GM15510 (cell line): ENCODE measurements around the gene STX3.

ENCODE experiments used
- POLR2A ChIP-seq: IDR thresholded peaks from 3 replicates; pipeline ENCODE4 v1.6.1; 2011; ENCODE audit warnings: borderline replicate concordance; ENCODE audit not compliant: insufficient read length; ENCODE audit errors: extremely low read depth

Gene STX3

DNA sequence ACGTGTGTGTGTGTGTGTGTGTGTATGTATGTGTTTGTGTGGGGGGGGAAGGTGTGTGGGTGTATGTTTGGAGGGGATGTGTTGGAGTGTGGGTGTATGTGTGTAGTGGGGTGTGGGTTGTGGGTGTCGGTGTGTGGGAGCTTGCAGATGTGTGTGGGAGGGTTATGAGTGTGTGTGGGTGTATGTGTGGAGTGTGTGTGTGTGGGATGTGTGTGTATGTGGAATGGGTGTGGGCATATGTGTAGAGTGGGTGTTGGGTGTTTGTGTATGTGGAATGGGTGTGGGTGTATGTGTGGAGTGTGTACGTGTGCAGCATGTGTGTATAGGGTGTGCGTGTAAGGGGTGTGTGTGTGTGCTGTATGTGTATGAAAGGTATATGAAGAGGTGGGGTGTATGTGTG is 14.7 kb downstream of the STX3 start:
- no peak for TF ChIP-seq POLR2A

DNA sequence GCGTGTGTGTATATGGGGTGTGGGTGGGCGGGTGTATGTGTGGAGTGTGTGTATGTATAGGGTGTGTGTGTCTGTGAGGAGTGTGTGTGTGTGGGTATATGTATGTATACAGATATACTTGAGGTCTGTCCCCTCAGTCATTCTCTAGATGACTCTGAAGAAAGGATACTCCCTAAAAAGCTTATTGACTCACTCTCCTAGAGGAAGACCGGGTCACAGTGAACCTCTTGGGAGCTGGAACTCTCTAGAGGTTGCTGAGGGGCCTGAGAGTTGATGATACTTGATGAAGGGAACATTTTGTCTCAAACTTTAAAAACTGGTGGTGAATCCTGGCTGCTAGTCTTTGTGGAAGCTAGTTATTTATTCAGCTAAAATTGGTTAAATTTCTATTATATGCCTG is 15.1 kb downstream of the STX3 start:
- TF ChIP-seq POLR2A = no peak

DNA sequence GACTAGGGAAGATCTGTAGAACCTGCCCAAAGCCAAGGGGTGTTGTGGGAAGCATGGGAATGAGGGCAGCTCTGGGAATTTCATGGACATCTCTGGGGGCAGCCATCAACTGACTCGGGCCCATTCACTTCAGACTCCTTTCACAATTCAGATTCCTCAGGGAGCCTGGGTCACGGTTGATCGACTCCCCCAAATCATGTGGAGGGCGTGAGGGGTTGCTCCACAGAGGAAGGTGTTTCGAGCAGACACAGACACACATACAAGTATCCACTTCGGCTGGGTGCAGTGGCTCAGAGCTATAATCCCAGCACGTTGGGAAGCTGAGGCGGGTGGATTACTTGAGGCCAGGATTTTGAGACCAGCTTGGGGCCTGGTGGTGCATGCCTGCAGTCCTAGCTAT is 15.7 kb downstream of the STX3 start:
- no peak for TF ChIP-seq POLR2A

DNA sequence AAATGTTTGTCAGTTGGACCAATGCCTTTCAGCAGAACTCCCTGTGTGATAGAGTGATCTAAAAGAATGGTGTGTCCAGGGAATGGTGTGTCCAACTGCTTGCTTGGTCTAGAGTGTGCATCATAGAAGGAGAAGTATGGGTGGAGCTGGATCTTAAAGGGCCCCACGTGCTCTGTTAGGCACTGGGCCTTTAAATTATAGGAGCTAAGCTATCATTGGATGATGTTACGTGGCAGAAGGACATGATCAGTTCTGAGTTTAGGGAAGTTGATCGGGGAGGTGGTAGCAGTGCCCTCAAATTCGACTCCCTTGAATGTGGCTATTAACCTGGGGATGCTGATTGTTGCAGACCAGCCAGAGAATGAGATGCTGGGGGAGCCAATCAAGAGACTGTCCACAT is 16.4 kb downstream of the STX3 start:
- no peak for TF ChIP-seq POLR2A

DNA sequence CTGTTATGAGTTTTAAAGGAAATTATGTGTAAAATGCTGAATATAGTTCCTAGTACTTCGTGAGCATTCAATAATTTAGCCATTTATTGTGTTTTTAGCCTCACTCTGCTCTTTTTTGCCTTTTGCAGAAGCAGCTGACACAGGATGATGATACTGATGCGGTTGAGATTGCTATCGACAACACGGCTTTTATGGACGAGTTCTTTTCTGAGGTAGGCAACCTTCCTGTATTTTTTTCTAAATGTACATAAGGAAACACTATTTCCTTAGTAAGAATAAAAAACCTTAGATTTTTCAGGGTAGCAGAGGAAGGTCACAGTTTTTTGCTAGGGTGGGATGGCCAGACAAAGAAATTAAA is 17.9 kb downstream of the STX3 start:
- TF ChIP-seq POLR2A = no peak

DNA sequence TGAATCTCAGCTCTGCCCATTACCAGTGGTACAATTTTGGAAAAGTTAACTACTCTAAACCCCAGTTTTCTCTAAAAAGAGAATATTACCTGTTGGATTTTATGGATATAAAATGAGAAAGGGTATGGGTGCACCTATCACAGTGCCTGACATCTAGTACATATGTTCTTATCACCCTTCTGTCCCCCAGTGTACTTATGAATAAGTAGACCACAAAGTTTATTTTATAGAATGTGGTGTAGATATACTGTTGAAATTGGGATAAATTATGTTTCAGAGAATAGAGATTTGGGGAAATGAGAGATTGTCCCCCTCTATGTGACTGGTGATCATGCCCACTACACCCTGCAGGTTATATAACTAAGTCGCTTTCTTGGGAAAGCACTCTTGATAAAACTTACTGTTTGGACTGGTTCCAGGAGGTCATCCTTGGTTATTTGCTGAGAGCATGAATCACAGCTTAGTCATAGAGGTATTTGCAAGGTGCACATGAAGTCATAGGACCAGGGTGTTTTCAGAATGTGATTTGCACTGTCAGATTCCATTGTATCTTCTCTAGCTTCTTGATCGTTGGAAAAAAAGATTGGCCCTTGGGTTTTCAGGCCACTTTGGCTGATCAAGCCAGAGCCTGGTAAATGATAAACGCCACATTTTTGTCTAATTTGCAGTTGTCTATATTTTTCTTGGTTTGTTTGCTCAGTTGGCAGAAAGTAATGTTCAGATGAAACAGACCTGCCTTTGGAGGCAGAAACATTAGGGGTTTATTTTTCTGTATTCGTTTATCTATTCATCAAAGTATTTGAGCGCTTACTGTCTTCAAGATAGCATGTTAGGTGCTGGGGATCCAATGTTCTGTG is 21.3 kb downstream of the STX3 start:
- TF ChIP-seq POLR2A = no peak

DNA sequence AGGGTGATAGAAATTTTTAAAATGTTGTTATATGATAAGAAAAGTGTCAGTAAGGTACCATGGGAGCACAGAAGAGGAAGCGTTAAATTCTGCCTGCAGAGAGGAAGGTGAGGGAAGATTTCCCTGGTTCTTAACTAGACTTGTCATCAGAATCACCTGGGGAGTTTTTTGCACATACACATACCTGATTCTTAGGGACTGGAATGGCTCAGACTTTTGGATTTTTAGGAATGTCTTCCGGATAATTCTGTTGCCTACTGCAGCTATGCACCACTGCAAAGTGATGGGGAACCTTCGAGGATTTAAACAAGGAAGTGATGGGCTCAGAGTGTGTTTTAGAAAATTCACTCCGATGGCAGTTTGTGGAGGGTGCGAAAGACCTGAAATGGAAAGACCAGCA is 21.9 kb downstream of the STX3 start:
- no peak for TF ChIP-seq POLR2A

DNA sequence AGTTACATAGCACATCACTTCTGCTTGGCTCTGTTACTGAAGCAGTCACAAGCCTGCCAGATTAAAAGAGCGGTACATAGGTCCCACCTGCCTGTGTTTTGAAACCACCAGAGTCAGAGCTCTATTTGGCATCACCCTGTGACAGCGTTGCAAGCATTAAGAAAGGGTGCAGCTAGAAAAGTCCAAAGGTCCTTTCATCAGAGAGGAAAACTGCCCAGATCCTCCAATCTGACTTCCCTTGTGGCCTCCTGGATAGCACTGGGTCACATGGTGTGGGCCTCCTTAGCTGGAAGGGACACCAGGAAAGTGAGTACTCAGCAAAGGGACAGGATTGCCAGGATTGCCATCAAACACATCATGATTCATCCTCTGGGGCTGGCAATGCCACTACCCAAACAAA is 22.9 kb downstream of the STX3 start:
- no peak for TF ChIP-seq POLR2A

DNA sequence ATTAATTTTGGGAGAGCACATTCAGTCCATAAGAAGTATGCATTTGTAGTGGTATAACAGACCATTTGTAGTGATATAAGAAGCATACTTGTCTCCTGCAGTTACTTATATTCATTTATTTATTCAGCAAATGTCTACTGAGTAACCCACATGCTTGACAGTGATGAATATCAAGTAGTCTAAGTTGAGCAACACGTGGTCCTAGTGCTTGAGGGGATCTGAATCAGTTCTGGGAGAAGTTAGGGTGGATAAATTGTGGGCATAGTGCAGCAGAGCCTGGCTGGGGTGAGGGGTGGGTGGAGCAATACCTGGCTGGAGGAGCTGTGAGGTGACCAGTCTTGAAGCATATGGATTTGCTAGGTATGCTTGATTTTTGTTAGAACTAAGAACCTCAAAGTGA is 24.3 kb downstream of the STX3 start:
- TF ChIP-seq POLR2A = no peak

DNA sequence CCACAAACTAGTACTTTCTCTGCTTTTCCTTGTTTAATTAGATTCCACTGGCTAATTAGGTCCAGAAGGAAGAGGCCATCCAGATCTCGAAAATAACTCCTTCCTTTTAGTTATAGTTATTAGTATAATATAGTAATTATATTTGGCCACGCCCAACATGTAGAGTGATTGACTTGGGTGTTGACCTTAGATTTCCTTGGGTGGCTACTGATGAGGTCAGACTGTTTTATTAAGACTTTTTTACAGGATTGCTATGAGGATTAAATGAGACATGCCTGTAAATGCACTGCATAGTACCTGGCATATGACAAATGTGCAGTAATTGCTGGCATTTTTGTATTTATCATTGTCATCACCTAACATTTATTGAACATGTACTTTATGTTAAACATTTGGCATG is 26.9 kb downstream of the STX3 start:
- TF ChIP-seq POLR2A = no peak

DNA sequence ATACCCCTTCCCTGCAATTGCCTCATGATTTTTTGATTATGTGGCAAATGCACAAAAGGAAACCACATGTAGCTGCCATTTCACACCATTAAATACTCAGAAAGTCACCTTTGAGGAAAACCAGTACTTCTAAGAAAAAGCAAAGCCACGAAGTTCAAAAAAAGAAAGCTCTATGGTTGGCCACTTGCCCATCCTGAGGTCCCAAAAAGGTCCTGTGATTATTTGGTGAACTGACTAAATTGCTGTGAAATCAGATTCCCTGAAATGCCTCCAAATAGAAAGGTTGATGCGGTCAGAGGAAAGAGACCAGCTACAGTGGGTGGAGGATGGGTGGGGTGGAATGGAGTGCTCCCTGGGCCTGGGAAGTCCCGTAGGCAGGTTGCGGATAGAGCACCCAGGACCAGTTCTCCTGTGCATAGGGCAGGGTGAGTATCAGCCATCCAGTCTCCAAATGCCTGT is 28.5 kb downstream of the STX3 start:
- TF ChIP-seq POLR2A = no peak

DNA sequence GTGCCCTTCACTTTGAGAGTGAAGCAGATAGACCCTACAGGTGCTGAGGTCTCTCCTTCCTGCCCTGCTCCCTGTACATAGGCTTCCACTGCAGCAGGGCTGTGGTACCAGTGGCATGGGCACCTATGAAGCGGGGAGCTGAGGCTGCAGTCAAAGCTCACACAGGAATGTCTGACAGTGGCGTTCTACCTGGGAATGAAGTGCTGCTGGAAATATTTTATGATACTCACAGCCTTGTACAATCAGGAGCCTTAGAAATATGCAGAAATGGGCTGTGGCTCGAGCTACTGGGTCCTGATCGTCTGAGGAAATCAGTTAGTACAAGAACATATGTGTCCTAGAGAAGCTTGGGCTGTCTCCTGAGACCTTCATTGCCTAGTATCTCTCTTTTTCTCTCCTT is 30.6 kb downstream of the STX3 start:
- TF ChIP-seq POLR2A = no peak

DNA sequence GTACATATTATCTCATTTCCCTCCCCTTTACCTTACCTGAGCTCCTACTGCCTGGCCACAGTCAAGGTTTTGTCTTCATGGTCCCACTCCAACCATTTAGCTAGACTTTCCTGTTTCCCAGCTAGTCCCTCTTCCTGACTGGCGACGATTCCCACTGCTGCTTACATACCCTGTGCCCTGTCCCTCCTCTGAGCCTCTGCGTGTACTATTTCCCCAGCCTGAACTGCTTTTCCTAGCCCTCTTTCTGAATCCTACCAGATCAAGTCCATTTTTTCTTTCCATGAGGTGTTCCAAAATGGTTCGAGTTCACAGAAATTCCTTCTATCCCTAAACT is 32.0 kb downstream of the STX3 start:
- no peak for TF ChIP-seq POLR2A

DNA sequence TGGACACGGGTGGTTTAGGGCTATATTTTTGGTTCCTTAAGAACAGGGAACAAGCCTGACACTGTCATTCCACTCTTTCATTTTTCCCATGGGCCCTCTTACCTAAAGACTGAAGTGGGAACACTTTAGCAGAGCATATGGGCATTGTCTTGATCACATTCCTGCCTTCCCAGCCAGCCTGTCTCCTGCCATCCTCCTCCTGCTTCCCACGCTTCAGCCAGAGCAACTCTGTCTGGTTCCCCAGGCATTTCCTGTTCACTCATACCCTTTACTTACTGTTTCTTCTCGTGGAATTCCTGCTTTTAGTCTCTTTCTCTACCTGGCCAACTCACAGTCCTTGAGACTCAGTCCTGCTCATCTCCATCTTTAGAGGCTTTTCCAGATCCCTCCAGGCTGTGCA is 32.6 kb downstream of the STX3 start:
- TF ChIP-seq POLR2A = no peak

DNA sequence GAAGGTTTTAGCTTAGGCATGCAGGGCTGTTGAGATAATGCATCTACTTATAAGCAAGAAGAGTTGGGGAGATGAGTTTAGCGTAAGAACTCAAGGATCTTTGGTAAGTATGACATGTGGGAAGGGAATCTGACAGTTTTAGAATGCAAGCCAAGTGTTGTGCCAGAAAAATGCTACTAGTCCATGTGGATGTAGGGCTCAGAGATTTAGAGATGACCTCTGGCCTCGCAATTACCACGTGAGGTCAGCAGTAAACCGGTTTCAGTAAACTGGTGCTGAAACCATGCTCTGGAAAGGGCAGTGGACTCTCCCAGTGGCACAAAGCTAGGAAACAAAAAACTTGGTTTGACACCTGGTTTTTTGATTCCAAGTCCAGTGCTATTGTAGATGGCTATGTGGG is 36.5 kb downstream of the STX3 start:
- no peak for TF ChIP-seq POLR2A

DNA sequence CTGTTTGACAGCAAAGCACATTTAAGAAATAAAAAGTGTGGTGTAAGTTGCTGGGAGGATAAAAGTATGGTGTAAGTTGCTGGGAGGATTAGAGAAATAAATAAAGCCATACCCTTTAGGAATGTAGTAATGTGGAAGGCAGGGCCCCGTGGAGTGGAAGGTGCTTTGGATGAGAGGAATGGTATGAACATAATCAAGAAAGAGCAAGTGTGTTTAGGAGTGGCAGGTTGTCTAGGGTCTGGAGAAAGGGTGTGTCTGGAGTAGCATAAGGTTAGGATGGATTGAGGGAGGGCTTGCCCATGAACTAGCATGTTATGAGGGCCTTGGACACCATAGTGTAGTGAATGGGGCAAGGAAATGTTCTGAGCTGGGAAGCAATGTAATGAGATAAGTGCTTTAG is 37.3 kb downstream of the STX3 start:
- no peak for TF ChIP-seq POLR2A

DNA sequence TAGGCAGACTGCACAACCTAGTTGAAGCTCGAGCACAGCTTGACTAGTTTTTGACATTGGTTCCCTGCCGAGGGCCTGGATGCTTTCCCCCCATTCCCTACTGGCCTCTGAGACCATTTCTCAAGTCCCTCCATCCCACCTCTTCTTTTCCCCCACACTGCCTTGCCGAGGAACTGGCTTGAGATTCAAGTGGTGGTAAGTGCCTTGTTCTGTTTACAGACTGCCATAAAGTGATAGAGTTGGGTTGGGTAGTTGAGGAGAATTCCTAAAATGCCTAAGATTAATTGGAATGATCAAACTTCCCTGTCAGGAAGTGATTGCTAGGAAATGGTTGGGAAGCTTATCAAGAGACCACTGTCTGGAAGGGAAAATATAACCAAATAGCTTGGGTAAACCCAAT is 39.2 kb downstream of the STX3 start:
- no peak for TF ChIP-seq POLR2A

DNA sequence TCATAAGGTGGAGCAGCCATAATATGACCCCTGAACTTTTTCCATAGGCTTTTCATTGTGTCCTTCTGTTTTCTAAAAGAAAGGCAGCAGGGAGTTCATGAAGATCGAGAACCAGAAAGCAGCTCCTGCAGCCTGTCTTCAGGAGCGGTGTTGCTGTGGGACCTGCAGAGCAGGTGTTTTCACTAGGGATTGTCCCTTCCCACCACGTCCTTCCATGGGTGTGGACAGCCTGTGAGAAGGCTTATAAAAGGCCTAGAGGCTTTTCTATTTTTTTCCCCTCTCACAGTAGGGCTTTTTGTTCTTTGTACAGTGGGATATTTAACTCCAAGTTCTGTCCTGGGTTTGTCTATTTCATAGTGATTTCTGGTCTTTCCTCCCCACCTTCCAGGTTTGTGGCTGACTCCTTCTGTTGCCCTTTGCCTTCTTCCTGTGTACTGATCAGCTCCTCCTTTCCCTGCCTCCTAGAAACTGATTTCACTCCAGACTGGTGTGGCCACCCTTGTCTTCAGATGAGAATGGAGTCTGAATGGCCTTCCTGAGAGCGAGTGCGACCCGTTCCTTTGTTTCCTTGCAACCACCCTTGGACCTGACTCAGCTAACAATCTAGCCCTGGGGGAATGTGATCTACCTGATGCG is 45.3 kb downstream of the STX3 start:
- no peak for TF ChIP-seq POLR2A
